KMS-11 (cell line): ENCODE measurements around the gene TMEM59.

Experiments used
- H2AFZ ChIP-seq: fragments of 200-600 bp; sonication (generic); 2 replicates; pipeline ENCODE4 v1.6.1; 2016; ENCODE audit warnings: antibody characterized with exemption, mixed run types, low read depth
- H3K27ac ChIP-seq: fragments of 200-600 bp; sonication (generic); 2 replicates; pipeline ENCODE4 v1.6.1; 2016; ENCODE audit warnings: mild to moderate bottlenecking, mixed run types
- H3K27me3 ChIP-seq: fragments of 200-600 bp; sonication (generic); 2 replicates; pipeline ENCODE4 v1.6.1; 2017; ENCODE audit warnings: mild to moderate bottlenecking, low read depth, mixed run types, moderate library complexity; ENCODE audit not compliant: insufficient read depth
- H3K36me3 ChIP-seq: fragments of 200-600 bp; sonication (generic); 2 replicates; pipeline ENCODE4 v1.6.1; 2017; ENCODE audit warnings: mild to moderate bottlenecking, mixed run types; ENCODE audit not compliant: insufficient read depth
- H3K4me1 ChIP-seq: fragments of 200-600 bp; sonication (generic); 2 replicates; pipeline ENCODE4 v1.6.1; 2016; ENCODE audit warnings: mild to moderate bottlenecking, low read depth, mixed run types; ENCODE audit not compliant: poor library complexity, severe bottlenecking
- H3K4me2 ChIP-seq: fragments of 200-600 bp; sonication (generic); 2 replicates; pipeline ENCODE4 v1.7.0; 2016; ENCODE audit warnings: mild to moderate bottlenecking, mixed run types
- H3K4me3 ChIP-seq: fragments of 200-600 bp; sonication (generic); IDR thresholded peaks from 2 replicates; pipeline ENCODE4 v1.6.1; 2017; ENCODE audit warnings: low read depth, low read length, mixed read lengths; ENCODE audit not compliant: insufficient read depth
- H3K79me2 ChIP-seq: fragments of 200-600 bp; sonication (generic); 2 replicates; pipeline ENCODE4 v1.6.1; 2016; ENCODE audit warnings: low read depth, mixed run types; ENCODE audit not compliant: insufficient read depth
- H3K9ac ChIP-seq: fragments of 200-600 bp; sonication (generic); 2 replicates; pipeline ENCODE4 v1.6.1; 2016; ENCODE audit warnings: mild to moderate bottlenecking, mixed run types
- H4K20me1 ChIP-seq: fragments of 200-600 bp; sonication (generic); 2 replicates; pipeline ENCODE4 v1.6.1; 2016; ENCODE audit warnings: mild to moderate bottlenecking, mixed run types; ENCODE audit not compliant: insufficient read depth
- CTCF ChIP-seq: fragments of 200-600 bp; sonication (generic); conservative IDR thresholded peaks from 2 replicates; pipeline ENCODE4 v1.6.1; 2017; ENCODE audit warnings: low read depth, mild to moderate bottlenecking, antibody characterized with exemption, low read length, moderate library complexity, mixed read lengths

Gene TMEM59

GRCh38 chr1:53982763-53983104 is 70.3 kb downstream of the TMEM59 start:
- H3K4me2 ChIP-seq = no peak overlapping the region
- no peak overlapping the region for H3K27ac ChIP-seq
- no peaks in the 10 kb centered on the region for H3K27me3 ChIP-seq
- H4K20me1 ChIP-seq = no peaks in the 10 kb centered on the region
- no peak overlapping the region for H3K9ac ChIP-seq
- no peaks in the 10 kb centered on the region for H3K79me2 ChIP-seq
- no peak overlapping the region for H3K4me3 ChIP-seq
- H3K36me3 ChIP-seq = no peaks in the 10 kb centered on the region
- no peak for TF ChIP-seq CTCF
- no peak overlapping the region for H2AFZ ChIP-seq
- H3K4me1 ChIP-seq = peaks cover 5% of the 10 kb centered on the region

GRCh38 chr1:53982034-53982762 is 70.8 kb downstream of the TMEM59 start:
- H3K36me3 ChIP-seq = no peaks in the 10 kb centered on the region
- H3K27me3 ChIP-seq = no peaks in the 10 kb centered on the region
- no peak overlapping the region for H3K4me2 ChIP-seq
- H3K4me1 ChIP-seq = no peaks in the 10 kb centered on the region
- no peak overlapping the region for H3K9ac ChIP-seq
- no peak overlapping the region for H2AFZ ChIP-seq
- H3K79me2 ChIP-seq = no peaks in the 10 kb centered on the region
- no peaks in the 10 kb centered on the region for H4K20me1 ChIP-seq
- H3K4me3 ChIP-seq = no peak overlapping the region
- no peak for TF ChIP-seq CTCF
- H3K27ac ChIP-seq = no peak overlapping the region

GRCh38 chr1:53981220-53981619 is 71.8 kb downstream of the TMEM59 start:
- Histone ChIP-seq H3K4me3 (no peak overlapping the region), H3K4me2 (no peak overlapping the region), H3K4me1 (no peaks in the 10 kb centered on the region), H4K20me1 (no peaks in the 10 kb centered on the region), H2AFZ (no peak overlapping the region), H3K27ac (no peak overlapping the region), H3K36me3 (no peaks in the 10 kb centered on the region), H3K27me3 (no peaks in the 10 kb centered on the region), H3K9ac (no peak overlapping the region), H3K79me2 (no peaks in the 10 kb centered on the region)
- no peak for TF ChIP-seq CTCF

GRCh38 chr1:53979712-53980450 is 73.1 kb downstream of the TMEM59 start:
- Histone ChIP-seq H3K36me3 (no peaks in the 10 kb centered on the region), H3K79me2 (no peaks in the 10 kb centered on the region), H3K27ac (no peak overlapping the region), H3K27me3 (no peaks in the 10 kb centered on the region), H3K4me1 (no peaks in the 10 kb centered on the region), H3K4me3 (no peak overlapping the region), H4K20me1 (no peaks in the 10 kb centered on the region), H2AFZ (no peak overlapping the region), H3K9ac (no peak overlapping the region), H3K4me2 (no peak overlapping the region)
- no peak for TF ChIP-seq CTCF
